CD14-positive monocyte (primary cell): Measurements from ENCODE around the gene SELENOM. TPM values are rescaled to one million over a fixed set of nuclear protein-coding genes. Genes with fewer than 3 reads are reported as not detected.

Experiments used
- DNase-seq, 3 donors: peaks; one replicate each; pipeline ENCODE4 v3.0.0-alpha.2; 2011 to 2022
- H2AFZ ChIP-seq: 2 replicates; pipeline ENCODE4 v1.6.0; 2012; ENCODE audit warnings: mild to moderate bottlenecking, low read depth, low read length, inconsistent platforms; ENCODE audit not compliant: insufficient read depth, poor library complexity, severe bottlenecking
- H3K27ac ChIP-seq, 2 donors: 1 replicate in 1 of 2; 2 replicates in 1 of 2; pipeline ENCODE4 v1.5.1; 2012 to 2013; ENCODE audit warnings: low read length in 2 of 2, control low read depth in 1 of 2, inconsistent platforms in 1 of 2, low read depth in 1 of 2, mild to moderate bottlenecking in 1 of 2
- H3K27me3 ChIP-seq, 2 donors: one replicate each; pipeline versions ENCODE4 v1.6.0 to v1.6.1; 2011 to 2013; ENCODE audit warnings: low read length in 2 of 2; ENCODE audit not compliant: control insufficient read depth in 2 of 2, insufficient read depth in 2 of 2
- H3K36me3 ChIP-seq, 2 donors: replicated peaks in 1 of 2; 1 replicate in 1 of 2; 2 replicates in 1 of 2; pipeline versions ENCODE4 v1.5.1 to v1.6.1; 2012 to 2013; ENCODE audit warnings: low read length in 2 of 2, control low read depth in 1 of 2, inconsistent platforms in 1 of 2, mild to moderate bottlenecking in 1 of 2; ENCODE audit not compliant: insufficient read depth in 2 of 2, control insufficient read depth in 1 of 2
- H3K4me1 ChIP-seq, 2 donors: 1 replicate in 1 of 2; 2 replicates in 1 of 2; pipeline versions ENCODE4 v1.5.1 to v1.6.1; 2012 to 2013; ENCODE audit warnings: low read length in 2 of 2, control low read depth in 1 of 2, inconsistent platforms in 1 of 2, mild to moderate bottlenecking in 1 of 2, moderate library complexity in 1 of 2; ENCODE audit not compliant: insufficient read depth in 2 of 2, control insufficient read depth in 1 of 2
- H3K4me2 ChIP-seq: replicated peaks from 2 replicates; pipeline ENCODE3; 2012; ENCODE audit warnings: low read length, moderate library complexity, mild to moderate bottlenecking; ENCODE audit not compliant: poor library complexity, severe bottlenecking; ENCODE audit errors: extremely low read depth
- H3K4me3 ChIP-seq, 3 experiments: fragments of 200-600 bp in 1 of 3; sonication (generic) in 1 of 3; replicated peaks in 1 of 3; 1 replicate in 2 of 3; 2 replicates in 1 of 3; pipeline ENCODE4 v1.5.1; 2011 to 2013; ENCODE audit warnings: low read length in 3 of 3, mild to moderate bottlenecking in 3 of 3, control low read depth in 2 of 3, low read depth in 2 of 3, inconsistent platforms in 1 of 3, moderate library complexity in 1 of 3
- H3K79me2 ChIP-seq: 2 replicates; pipeline ENCODE4 v1.6.0; 2012; ENCODE audit warnings: mild to moderate bottlenecking, control low read depth, inconsistent platforms, low read length, moderate library complexity; ENCODE audit not compliant: insufficient read depth
- H3K9ac ChIP-seq: 2 replicates; pipeline ENCODE4 v1.6.0; 2017; ENCODE audit warnings: low read length, mild to moderate bottlenecking; ENCODE audit not compliant: insufficient read depth, poor library complexity, severe bottlenecking
- H3K9me3 ChIP-seq, 2 donors: replicated peaks in 1 of 2; 1 replicate in 1 of 2; 2 replicates in 1 of 2; pipeline versions ENCODE4 v1.5.1 to v1.6.1; 2012 to 2013; ENCODE audit warnings: low read length in 2 of 2, control low read depth in 1 of 2; ENCODE audit not compliant: control insufficient read depth in 1 of 2, insufficient read depth in 1 of 2
- H4K20me1 ChIP-seq: 2 replicates; pipeline ENCODE4 v1.6.0; 2012; ENCODE audit warnings: mild to moderate bottlenecking, low read length, control low read depth, moderate library complexity; ENCODE audit not compliant: insufficient read depth
- H3K27ac Mint-ChIP-seq, 7 donors: one replicate each; pipeline ENCODE4 v1.8.0; 2020; ENCODE audit warnings: mild to moderate bottlenecking in 7 of 7, mixed read lengths in 7 of 7, moderate library complexity in 6 of 7, inconsistent platforms in 2 of 7
- H3K27me3 Mint-ChIP-seq, 3 donors: one replicate each; pipeline ENCODE4 v1.8.0; 2021 to 2022; ENCODE audit warnings: low read depth in 3 of 3, mild to moderate bottlenecking in 3 of 3, mixed read lengths in 3 of 3, moderate library complexity in 3 of 3, inconsistent platforms in 1 of 3
- H3K36me3 Mint-ChIP-seq, 2 donors: one replicate each; pipeline ENCODE4 v1.8.0; 2020; ENCODE audit warnings: mixed read lengths in 2 of 2, inconsistent platforms in 1 of 2, mild to moderate bottlenecking in 1 of 2
- H3K4me1 Mint-ChIP-seq: one replicate; pipeline ENCODE4 v1.8.0; 2020; ENCODE audit warnings: mild to moderate bottlenecking, mixed read lengths
- H3K4me3 Mint-ChIP-seq, 2 donors: one replicate each; pipeline ENCODE4 v1.8.0; 2020; ENCODE audit warnings: mild to moderate bottlenecking in 2 of 2, mixed read lengths in 2 of 2, moderate library complexity in 1 of 2
- H3K9me3 Mint-ChIP-seq, 7 donors: one replicate each; pipeline ENCODE4 v1.8.0; 2020 to 2022; ENCODE audit warnings: mixed read lengths in 7 of 7, mild to moderate bottlenecking in 6 of 7, moderate library complexity in 6 of 7, inconsistent platforms in 2 of 7
- CTCF ChIP-seq: fragments of 200-600 bp; IDR thresholded peaks from one replicate; pipeline ENCODE4 v1.8.0; 2022; ENCODE audit warnings: antibody characterized with exemption, mild to moderate bottlenecking
- WGBS: methylation state at CpG from one replicate; pipeline ENCODE4 v1.1.5; 2013; ENCODE audit warnings: missing lambda C conversion rate; ENCODE audit not compliant: insufficient coverage; 5-methylcytosine and 5-hydroxymethylcytosine counted together
- intact Hi-C, 2 donors: fragments of 100-400 bp; cut with micrococcal nuclease; formaldehyde crosslinking; loops; one replicate each; pipeline versions ENCODE4 v1.15.0 to v1.15.1; 2023
- polyA plus RNA-seq, 3 donors: library from polyadenylated mRNA; depleted of rRNA in 1 of 3; unstranded in 2 of 3; stranded (reverse) in 1 of 3; fragments of 300-500 nt in 2 of 3; fragments of >200 nt in 1 of 3; fragmentation: Illumina TruSeq in 2 of 3; gene quantifications; 1 replicate in 2 of 3; 2 replicates in 1 of 3; pipeline ENCODE4 v1.2.3, GENCODE V29; 2012 to 2021

The SELENOM gene
- polyA plus RNA-seq, 3 donors: 3.2 to 7.6 (median 3.4) TPM

GRCh38 chr22:31128156-31128555 is 20.8 kb upstream of the SELENOM start:
- no peaks in the 10 kb centered on the region for H4K20me1 ChIP-seq
- no peaks in the 10 kb centered on the region for H3K36me3 Mint-ChIP-seq
- H3K9ac ChIP-seq: no peak overlapping the region
- H3K27ac ChIP-seq: no peak overlapping the region
- H3K27me3 ChIP-seq: no peaks in the 10 kb centered on the region
- TF ChIP-seq CTCF: no peak
- no peak overlapping the region for H3K4me3 Mint-ChIP-seq
- no peaks in the 10 kb centered on the region for H3K36me3 ChIP-seq
- H3K4me3 ChIP-seq: no peak overlapping the region
- H3K4me1 Mint-ChIP-seq: peaks cover 8% of the 10 kb centered on the region
- no peaks in the 10 kb centered on the region for H3K79me2 ChIP-seq
- intact Hi-C loops: no loop called here
- 93% methylated on average over 5 of the region's 7 CpGs for WGBS
- no peak for DNase-seq
- H3K27ac Mint-ChIP-seq: no peak overlapping the region
- H3K27me3 Mint-ChIP-seq: peaks cover 1 to 3% (median 2%) of the 10 kb centered on the region in 3 donors
- no peaks in the 10 kb centered on the region for H3K9me3 ChIP-seq
- no peak overlapping the region for H3K4me2 ChIP-seq
- peaks cover 6 to 7% of the 10 kb centered on the region in 2 donors for H3K4me1 ChIP-seq
- no peak overlapping the region for H2AFZ ChIP-seq
- peaks cover 0 to 2% (median 0%) of the 10 kb centered on the region in 7 donors for H3K9me3 Mint-ChIP-seq

GRCh38 chr22:31127181-31127772 is 19.9 kb upstream of the SELENOM start:
- peak overlapping the region; percentile 62 for H2AFZ ChIP-seq
- Mint-ChIP-seq H3K4me3 (peak overlapping the region in 1 of 2 donors; percentile 28), H3K27me3 (peaks cover 1 to 3% (median 2%) of the 10 kb centered on the region in 3 donors), H3K36me3 (no peaks in the 10 kb centered on the region), H3K4me1 (peaks cover 8% of the 10 kb centered on the region), H3K9me3 (peaks cover 0 to 2% (median 0%) of the 10 kb centered on the region in 7 donors), H3K27ac (peak overlapping the region in 1 of 7 donors; percentile 51)
- no peaks in the 10 kb centered on the region for H3K79me2 ChIP-seq
- H3K27ac ChIP-seq: no peak overlapping the region
- H3K4me3 ChIP-seq: peak overlapping the region in 1 of 3 experiments; percentile 33
- no peaks in the 10 kb centered on the region for H3K36me3 ChIP-seq
- no peaks in the 10 kb centered on the region for H3K27me3 ChIP-seq
- no peaks in the 10 kb centered on the region for H4K20me1 ChIP-seq
- H3K4me1 ChIP-seq: peaks cover 6 to 7% of the 10 kb centered on the region in 2 donors
- H3K9me3 ChIP-seq: no peaks in the 10 kb centered on the region
- DNase-seq: no peak
- no peak overlapping the region for H3K9ac ChIP-seq
- 19% methylated on average over 10 of the region's 19 CpGs for WGBS
- H3K4me2 ChIP-seq: peak overlapping the region; percentile 23
- TF ChIP-seq CTCF: no peak
- intact Hi-C loops: no loop called here
